NCI-H146 treated with DMSO at 0.1 percent for 48 hours (cell line): ENCODE measurements around the gene XKR3.
"Not testable (repeated sequence)": the region's sequence is repeated elsewhere in the genome, so short reads cannot be mapped to it uniquely, and the experiment has no call there.

Experiments
- DNase-seq: peaks from one replicate; lab custom pipeline; 2025; ENCODE audit not compliant: unreplicated experiment; lab: John Stamatoyannopoulos, UW

The XKR3 gene

GRCh38 chr22:16806401-16806800 is 18.8 kb downstream of the XKR3 start:
- no peak for DNase-seq

- DNase-seq = no peak
Observed at GRCh38 chr22:16804882-16805281, 20.3 kb downstream of the XKR3 start.

GRCh38 chr22:16803255-16803917 is 21.8 kb downstream of the XKR3 start:
- DNase-seq = no peak

GRCh38 chr22:16801571-16801970 is 23.6 kb downstream of the XKR3 start:
- no peak for DNase-seq

GRCh38 chr22:16801088-16801487 is 24.1 kb downstream of the XKR3 start:
- no peak for DNase-seq

GRCh38 chr22:16800358-16800757 is 24.9 kb downstream of the XKR3 start:
- no peak for DNase-seq

GRCh38 chr22:16795504-16795903 is 29.7 kb downstream of the XKR3 start:
- DNase-seq = not testable (repeated sequence)

- DNase-seq = no peak
Observed at GRCh38 chr22:16793831-16794230, 31.4 kb downstream of the XKR3 start.

- DNase-seq = no peak
Observed at GRCh38 chr22:16789860-16790493, 35.2 kb downstream of the XKR3 start.

- no peak for DNase-seq
Observed at GRCh38 chr22:16783930-16784354, 41.3 kb downstream of the XKR3 start.

- DNase-seq = no peak
Observed at GRCh38 chr22:16783453-16783852, 41.8 kb downstream of the XKR3 start.

GRCh38 chr22:16781764-16782329 is 43.4 kb downstream of the XKR3 start:
- DNase-seq = no peak

GRCh38 chr22:16781074-16781763 is 44.0 kb downstream of the XKR3 start:
- no peak for DNase-seq

GRCh38 chr22:16777284-16777924 is 47.8 kb downstream of the XKR3 start:
- DNase-seq = no peak

- DNase-seq = no peak
Observed at GRCh38 chr22:16776080-16776479, 49.1 kb downstream of the XKR3 start.

GRCh38 chr22:16774911-16775500 is 50.2 kb downstream of the XKR3 start:
- DNase-seq = no peak

- DNase-seq = not testable (repeated sequence)
Observed at GRCh38 chr22:16771569-16771968, 53.6 kb downstream of the XKR3 start.

GRCh38 chr22:16767927-16768326 is 57.3 kb downstream of the XKR3 start:
- DNase-seq = not testable (repeated sequence)

GRCh38 chr22:16762224-16762623 is 63.0 kb downstream of the XKR3 start:
- not testable (repeated sequence) for DNase-seq

GRCh38 chr22:16760416-16760815 is 64.8 kb downstream of the XKR3 start:
- not testable (repeated sequence) for DNase-seq

GRCh38 chr22:16749282-16749681 is 75.9 kb downstream of the XKR3 start:
- not testable (repeated sequence) for DNase-seq
